Left lung (tissue), 10 donors: ENCODE data around the gene ARID3B. TPM values are rescaled to one million over a fixed set of nuclear protein-coding genes. Genes with fewer than 3 reads are reported as not detected.

Source experiments
- ATAC-seq: fragments of 200-7000 bp; cut with Tn5 transposase; one replicate; pipeline ENCODE4 v1.9.1; 2020; ENCODE audit warnings: moderate library complexity
- DNase-seq, 4 donors: peaks; one replicate each; pipeline ENCODE4 v3.0.0-alpha.2; 2013 to 2020
- H3K27ac ChIP-seq, 2 donors: fragments of 200-600 bp; sonication (generic) in 1 of 2; one replicate each; pipeline versions ENCODE4 v1.5.0 to v1.8.0; 2020 to 2021
- H3K27me3 ChIP-seq, 2 donors: fragments of 200-600 bp; sonication (generic) in 1 of 2; one replicate each; pipeline versions ENCODE4 v1.5.0 to v1.8.0; 2020 to 2021
- H3K36me3 ChIP-seq, 2 donors: fragments of 200-600 bp; sonication (generic) in 1 of 2; one replicate each; pipeline versions ENCODE4 v1.5.0 to v1.8.0; 2020 to 2021
- H3K4me1 ChIP-seq, 2 donors: fragments of 200-600 bp; one replicate each; pipeline ENCODE4 v1.8.0; 2021
- H3K4me3 ChIP-seq, 2 donors: fragments of 200-600 bp; sonication (generic) in 1 of 2; one replicate each; pipeline versions ENCODE4 v1.5.0 to v1.8.0; 2020 to 2021; ENCODE audit warnings: mild to moderate bottlenecking in 1 of 2
- H3K9me3 ChIP-seq, 2 donors: fragments of 200-600 bp; sonication (generic) in 1 of 2; one replicate each; pipeline versions ENCODE4 v1.5.0 to v1.8.0; 2020 to 2021
- CTCF ChIP-seq, 2 donors: fragments of 200-600 bp; sonication (generic) in 1 of 2; IDR thresholded peaks; one replicate each; pipeline versions ENCODE4 v1.5.0 to v1.8.0; 2021; ENCODE audit warnings: antibody characterized with exemption in 2 of 2
- intact Hi-C, 2 donors: fragments of 100-400 bp; cut with DNase I; formaldehyde crosslinking; loops; one replicate each; pipeline versions ENCODE4 v1.11.2 to v1.14.2; 2022
- polyA plus RNA-seq, 6 donors: library from polyadenylated mRNA; unstranded; fragments of 120-200 nt; gene quantifications; one replicate each; pipeline ENCODE4 v1.2.1, GENCODE V29; 2013; ENCODE audit not compliant: insufficient read length in 6 of 6
- total RNA-seq, 2 donors: library from RNA; stranded (reverse); fragmentation: NEBNext Ultra II Directional; extraction: Animal tissue kit (Norgen Biotek cat#: 25700); gene quantifications; one replicate each; pipeline ENCODE4 v1.2.1, GENCODE V29; 2021
- donor health status: DM: no; HTN: yes; CAD: no.
- donor health status: DM: no; HTN: no; CAD: no.

ARID3B gene
- total and polyA plus RNA-seq, 8 donors, result 5.8 to 12.1 (median 11.1) TPM

DNA sequence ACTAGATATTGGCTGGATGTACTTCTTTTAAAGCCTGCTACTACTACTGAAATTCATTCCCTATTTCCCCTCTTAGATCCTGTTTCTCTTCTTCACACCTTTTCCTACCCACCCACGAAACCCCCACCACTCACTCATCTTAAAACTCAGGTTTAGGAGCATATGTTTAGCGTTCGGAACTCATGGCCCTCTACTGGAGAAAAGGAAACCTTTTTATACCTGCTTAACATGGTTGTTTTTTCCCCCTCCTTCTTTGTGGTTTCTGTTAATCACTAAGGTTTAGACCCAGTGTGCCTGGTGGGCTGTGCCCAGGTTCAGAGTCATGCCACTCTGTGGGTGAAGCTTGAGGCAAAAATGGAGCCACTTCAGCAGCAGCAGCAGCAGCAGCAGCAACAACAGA lies 2.6 kb downstream of the ARID3B start:
- Histone ChIP-seq H3K4me3 (no peak overlapping the region), H3K9me3 (no peaks in the 10 kb centered on the region), H3K27me3 (no peaks in the 10 kb centered on the region), H3K4me1 (peaks cover 26 to 53% of the 10 kb centered on the region in 2 donors), H3K36me3 (peaks cover 0 to 16% of the 10 kb centered on the region in 2 donors), H3K27ac (no peak overlapping the region)
- ATAC-seq, result no peak
- no peak for DNase-seq
- intact Hi-C loops, result loop anchor here in 1 of 2 donors (10.0 kb wide), 1 partner anchor 71 kb away; the partner anchor contains the start of gene CLK3
- TF ChIP-seq CTCF (IDR thresholded peaks at IDR 0.05), result no peak

DNA sequence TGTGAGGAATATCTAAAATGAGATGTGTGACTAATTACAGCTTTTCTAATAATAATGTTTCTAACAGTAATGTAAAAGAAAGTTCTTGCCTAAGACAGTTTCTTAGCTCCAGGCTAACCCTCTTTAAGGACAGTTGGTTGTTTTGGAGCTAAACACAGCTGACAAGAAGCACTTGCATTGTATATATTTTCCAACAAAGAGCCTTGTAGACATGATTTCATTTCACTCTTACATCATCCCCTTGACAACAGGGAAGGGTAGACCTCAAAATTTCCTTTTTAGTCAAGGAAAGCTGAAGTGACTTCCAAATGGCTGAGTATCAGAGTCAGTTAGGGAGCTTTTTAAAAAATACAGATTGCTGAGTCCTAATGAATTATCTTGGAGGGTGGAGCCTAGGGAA lies 4.1 kb downstream of the ARID3B start:
- ATAC-seq (no peak), DNase-seq (no peak)
- Histone ChIP-seq H3K9me3 (no peaks in the 10 kb centered on the region), H3K27me3 (no peaks in the 10 kb centered on the region), H3K36me3 (peaks cover 0 to 22% of the 10 kb centered on the region in 2 donors), H3K4me1 (peaks cover 20 to 52% of the 10 kb centered on the region in 2 donors), H3K27ac (no peak overlapping the region), H3K4me3 (no peak overlapping the region)
- no peak for TF ChIP-seq CTCF (IDR thresholded peaks at IDR 0.05)
- intact Hi-C loops, result loop anchor here in 1 of 2 donors (10.0 kb wide), 1 partner anchor 70 kb away; the partner anchor contains the start of gene CLK3

DNA sequence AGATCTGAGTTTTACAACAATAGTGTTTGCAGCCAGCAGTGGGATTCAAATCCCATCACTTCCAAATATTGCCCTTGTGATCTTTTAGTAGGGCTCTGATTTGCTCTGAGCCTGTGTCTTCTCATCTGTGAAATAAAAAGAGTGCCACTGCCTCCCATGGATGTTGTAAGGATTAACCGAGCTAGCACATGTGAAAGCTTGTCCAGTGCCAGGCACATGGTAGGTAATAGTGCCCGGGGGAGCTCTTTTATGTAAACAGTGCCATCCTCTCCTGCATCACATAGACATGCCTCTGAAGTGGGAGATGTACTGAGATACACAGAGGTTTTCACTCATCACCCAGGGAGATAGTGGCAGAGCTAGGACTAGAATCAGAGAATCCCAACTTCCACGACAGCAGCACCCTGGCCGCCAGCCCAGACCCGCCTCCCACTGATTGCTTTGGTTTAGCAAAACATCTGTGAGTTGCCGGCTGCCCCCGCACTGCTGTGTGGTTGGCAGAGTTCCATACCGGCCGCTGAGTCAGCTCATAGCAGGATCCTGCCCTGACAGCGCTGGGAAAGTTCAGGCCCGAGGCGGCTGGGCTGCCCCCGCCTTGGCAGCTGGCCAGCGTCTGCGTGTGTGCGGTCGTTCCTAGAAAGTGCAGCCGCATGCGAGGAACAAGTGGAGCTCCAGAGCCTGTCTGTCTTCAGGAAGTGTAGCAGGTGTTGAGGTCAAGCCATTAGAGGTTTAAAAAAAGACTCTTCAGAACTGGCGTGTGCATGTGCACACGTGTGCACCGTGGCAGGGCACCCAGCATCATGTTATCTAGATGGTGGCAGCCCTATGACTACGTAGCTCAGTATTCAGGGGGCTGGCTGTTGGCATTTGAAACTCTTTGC lies 5.0 kb downstream of the ARID3B start:
- no peaks in the 10 kb centered on the region for H3K27me3 ChIP-seq
- H3K27ac ChIP-seq, result no peak overlapping the region
- no peaks in the 10 kb centered on the region for H3K9me3 ChIP-seq
- intact Hi-C loops, result loop anchor here in 1 of 2 donors (10.0 kb wide), 1 partner anchor 69 kb away; the partner anchor contains the start of gene CLK3
- no peak for TF ChIP-seq CTCF (IDR thresholded peaks at IDR 0.05)
- peaks cover 0 to 31% of the 10 kb centered on the region in 2 donors for H3K36me3 ChIP-seq
- peak; percentile 88 for ATAC-seq
- peak; percentile 96 to 99 (median 98) for DNase-seq
- H3K4me1 ChIP-seq, result peaks cover 17 to 50% of the 10 kb centered on the region in 2 donors
- H3K4me3 ChIP-seq, result no peak overlapping the region

GRCh38 chr15:74547616-74548015 lies 6.6 kb downstream of the ARID3B start:
- H3K36me3 ChIP-seq, result peaks cover 0 to 43% of the 10 kb centered on the region in 2 donors
- DNase-seq (no peak), ATAC-seq (no peak)
- no peak overlapping the region for H3K27ac ChIP-seq
- TF ChIP-seq CTCF (IDR thresholded peaks at IDR 0.05), result no peak
- H3K27me3 ChIP-seq, result no peaks in the 10 kb centered on the region
- H3K4me1 ChIP-seq, result peaks cover 15 to 42% of the 10 kb centered on the region in 2 donors
- H3K9me3 ChIP-seq, result no peaks in the 10 kb centered on the region
- H3K4me3 ChIP-seq, result no peak overlapping the region
- intact Hi-C loops, result loop anchor here in 1 of 2 donors (10.0 kb wide), 1 partner anchor 67 kb away; the partner anchor contains the start of gene CLK3

DNA sequence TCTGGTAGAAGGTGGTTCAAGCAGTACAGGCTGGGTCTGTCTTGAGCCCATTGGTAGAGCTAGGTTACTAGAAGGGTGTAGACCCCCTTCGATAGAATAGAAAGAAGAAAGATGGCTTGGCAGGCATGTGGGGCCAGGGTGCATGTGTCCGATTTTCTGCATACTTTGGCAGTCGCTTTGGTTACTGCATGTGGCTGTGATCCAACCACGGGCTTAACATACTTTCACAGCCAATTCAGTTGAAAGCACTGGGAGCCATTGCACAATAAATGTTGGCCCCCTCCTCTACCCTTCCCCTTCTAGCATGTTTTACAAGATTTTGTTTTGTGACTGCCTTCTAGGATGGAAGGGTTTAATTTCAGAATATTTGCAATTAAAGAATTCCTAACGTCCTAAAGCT lies 7.2 kb downstream of the ARID3B start:
- DNase-seq (peak in 2 of 4 donors; percentile 45 to 68), ATAC-seq (no peak)
- no peak overlapping the region for H3K27ac ChIP-seq
- no peak overlapping the region for H3K4me3 ChIP-seq
- peaks cover 13 to 35% of the 10 kb centered on the region in 2 donors for H3K4me1 ChIP-seq
- H3K27me3 ChIP-seq, result no peaks in the 10 kb centered on the region
- no peaks in the 10 kb centered on the region for H3K9me3 ChIP-seq
- intact Hi-C loops, result loop anchor here in 1 of 2 donors (10.0 kb wide), 1 partner anchor 67 kb away; the partner anchor contains the start of gene CLK3
- peaks cover 0 to 49% of the 10 kb centered on the region in 2 donors for H3K36me3 ChIP-seq
- TF ChIP-seq CTCF (IDR thresholded peaks at IDR 0.05), result no peak
